ENCODE results near the gene PLXNB2.
"Not testable (repeated sequence)": the region's sequence is repeated elsewhere in the genome, so short reads cannot be mapped to it uniquely, and the experiment has no call there.

PLXNB2 gene

GRCh38 chr22:50306753-50307749 is at the start of gene PLXNB2:
PLXNB2 (minus strand) TSS chr22:50307646; CDS start chr22:50290584, 17,062 bp downstream.
- DNase-seq: peak; percentile 55
- ATAC-seq: peak; percentile 37

- DNase-seq (no peak), ATAC-seq (no peak)
Observed at GRCh38 chr22:50357222-50357621, 49.8 kb upstream of the PLXNB2 start.

GRCh38 chr22:50356186-50356585 is 48.7 kb upstream of the PLXNB2 start:
- DNase-seq (no peak), ATAC-seq (no peak)

GRCh38 chr22:50348058-50348457 is 40.6 kb upstream of the PLXNB2 start:
- DNase-seq (no peak), ATAC-seq (no peak)

- ATAC-seq (no peak), DNase-seq (no peak)
Observed at GRCh38 chr22:50347157-50347556, 39.7 kb upstream of the PLXNB2 start.

GRCh38 chr22:50346470-50346869 is 39.0 kb upstream of the PLXNB2 start:
- ATAC-seq (no peak), DNase-seq (no peak)

DNA sequence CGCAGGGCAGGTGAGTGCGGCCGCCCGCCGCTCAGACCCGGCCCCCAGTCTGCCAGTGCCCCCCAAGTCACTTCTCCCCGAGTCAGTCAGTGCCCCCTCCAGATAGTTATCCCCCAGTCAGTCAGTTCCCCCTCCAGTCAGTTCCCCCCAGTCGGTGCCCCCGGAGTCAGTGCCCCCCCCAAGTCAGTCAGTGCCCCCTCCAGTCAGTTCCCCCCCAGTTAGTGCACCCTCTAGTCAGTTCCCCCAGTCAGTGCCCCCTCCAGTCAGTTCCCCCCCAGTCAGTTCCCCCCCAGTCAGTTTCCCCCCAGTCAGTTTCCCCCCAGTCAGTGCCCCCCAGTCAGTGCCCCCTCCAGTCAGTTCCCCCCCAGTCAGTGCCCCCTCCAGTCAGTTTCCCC is 36.1 kb upstream of the PLXNB2 start:
- ATAC-seq (peak; percentile 14), DNase-seq (no peak)

DNA sequence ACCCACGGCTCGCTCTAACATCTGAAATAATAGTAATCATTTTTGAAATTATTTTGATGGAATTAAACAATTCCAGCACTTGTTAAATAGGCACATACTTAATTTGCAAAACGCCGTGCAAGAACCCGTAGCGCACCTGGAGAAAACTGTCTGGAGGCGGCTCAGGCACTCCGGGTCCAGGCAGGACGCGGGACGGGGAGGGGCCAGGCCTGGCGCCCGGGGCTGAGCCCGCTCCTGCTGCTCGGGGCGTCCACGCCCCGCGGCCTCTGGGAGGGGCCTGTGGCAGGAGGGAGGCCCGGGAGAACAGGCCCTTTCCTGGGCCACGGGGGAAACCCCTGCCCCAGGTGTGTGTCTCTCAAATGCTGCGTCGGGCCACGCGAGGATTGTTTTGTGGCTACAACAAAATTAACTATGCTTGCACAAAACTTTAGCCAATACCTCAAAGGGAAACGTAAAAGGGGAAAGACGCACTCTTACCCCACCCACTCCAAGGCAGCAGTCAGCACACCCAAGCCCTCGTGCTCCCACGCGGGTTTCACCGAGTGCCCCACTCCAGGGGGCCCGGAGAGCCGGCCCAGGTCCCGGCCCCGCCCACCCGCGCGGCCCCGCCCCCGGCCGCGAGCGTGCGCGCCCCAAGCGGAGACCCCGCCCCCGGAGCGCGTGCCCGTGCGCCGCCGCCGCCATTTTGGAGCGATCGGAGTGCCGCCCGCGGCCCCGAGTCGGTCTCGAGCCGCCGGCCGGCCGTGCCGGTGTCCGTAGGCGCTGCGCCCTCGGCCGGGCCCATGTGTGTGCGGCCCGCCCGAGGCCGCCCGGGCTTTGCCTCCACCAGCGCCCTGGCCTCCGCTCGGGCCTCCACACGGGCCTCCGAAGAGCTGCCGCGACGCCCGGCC is 35.5 kb upstream of the PLXNB2 start, which contains the start of gene PPP6R2:
TSS of gene PPP6R2 (plus strand) at position 677 of the 890 bp plus-strand sequence. CDS start 50,582 bp downstream, outside the sequence.
- peak; percentile 94 for DNase-seq

GRCh38 chr22:50341977-50342650 is 34.7 kb upstream of the PLXNB2 start:
- ATAC-seq (peak; percentile 58), DNase-seq (peak; percentile 96)

More for the DNA sequence above, 35.5 kb upstream of the PLXNB2 start, which contains the start of gene PPP6R2:
- peak; percentile 80 for ATAC-seq

GRCh38 chr22:50339945-50340879 is 32.8 kb upstream of the PLXNB2 start:
- DNase-seq (peak; percentile 26), ATAC-seq (no peak)

- no peak for DNase-seq
- no peak for ATAC-seq
Observed at GRCh38 chr22:50338860-50339462, 31.5 kb upstream of the PLXNB2 start.

DNA sequence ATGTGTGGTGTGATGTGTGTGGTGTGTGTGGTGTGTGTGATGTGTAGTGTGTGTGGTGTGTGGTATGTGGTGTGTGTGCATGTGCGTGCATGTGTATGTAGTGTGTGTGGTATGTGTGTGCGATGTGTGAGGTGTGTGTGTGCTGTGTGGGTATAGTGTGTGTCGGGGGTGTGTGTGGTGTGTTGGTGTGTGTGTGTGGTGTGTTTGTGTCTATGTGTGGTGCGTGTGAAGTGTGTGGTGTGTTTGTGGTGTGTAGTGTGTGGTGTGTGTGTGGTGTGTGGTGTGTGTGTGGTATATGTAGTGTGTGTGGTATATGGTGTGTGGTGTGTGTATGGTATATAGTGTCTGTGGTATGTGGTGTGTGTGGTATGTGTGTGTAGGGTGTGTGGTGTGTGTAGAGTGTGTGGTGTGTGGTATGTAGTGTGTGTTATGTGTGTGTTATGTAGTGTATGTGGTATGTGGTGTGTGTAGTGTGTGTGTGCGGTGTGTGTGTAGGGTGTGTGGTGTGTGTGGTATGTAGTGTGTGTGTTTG is 30.7 kb upstream of the PLXNB2 start:
- DNase-seq (no peak), ATAC-seq (no peak)

DNA sequence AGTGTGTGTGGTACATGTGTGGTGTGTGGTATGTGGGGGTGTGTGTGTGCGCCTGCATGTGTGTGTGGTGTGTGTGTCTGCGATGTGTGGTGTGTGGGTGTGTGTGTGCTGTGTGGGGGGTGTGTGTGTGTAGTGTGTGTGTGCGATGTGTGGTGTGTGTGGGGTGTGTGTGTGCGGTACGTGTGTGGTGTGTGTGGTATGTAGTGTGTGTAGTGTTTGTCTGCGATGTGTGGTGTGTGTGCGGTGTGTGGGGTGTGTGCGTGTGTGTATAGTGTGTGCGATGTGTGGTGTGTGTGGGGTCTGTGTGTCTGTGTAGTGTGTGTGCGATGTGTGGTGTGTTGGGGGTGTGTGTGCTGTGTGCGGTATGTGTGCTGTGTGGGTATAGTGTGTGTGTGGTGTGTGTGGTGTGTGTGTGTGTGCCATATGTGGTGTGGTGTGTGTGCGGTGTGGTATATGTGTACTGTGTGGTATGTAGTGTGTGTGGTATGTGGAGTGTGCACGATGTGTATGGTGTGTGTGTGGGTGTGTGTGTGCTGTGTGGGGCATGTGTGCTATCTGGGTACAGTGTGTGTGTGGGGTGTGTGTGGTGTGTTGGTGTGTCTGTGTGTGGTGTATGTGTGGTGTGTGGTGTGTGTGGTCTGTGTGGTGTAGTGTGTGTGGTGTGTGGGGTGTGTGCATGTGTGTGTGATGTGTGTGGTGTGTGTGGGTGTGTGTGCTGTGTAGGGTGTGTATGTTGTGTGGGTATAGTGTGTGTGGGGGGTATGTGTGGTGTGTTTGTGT is 30.0 kb upstream of the PLXNB2 start:
- DNase-seq (no peak), ATAC-seq (no peak)

DNA sequence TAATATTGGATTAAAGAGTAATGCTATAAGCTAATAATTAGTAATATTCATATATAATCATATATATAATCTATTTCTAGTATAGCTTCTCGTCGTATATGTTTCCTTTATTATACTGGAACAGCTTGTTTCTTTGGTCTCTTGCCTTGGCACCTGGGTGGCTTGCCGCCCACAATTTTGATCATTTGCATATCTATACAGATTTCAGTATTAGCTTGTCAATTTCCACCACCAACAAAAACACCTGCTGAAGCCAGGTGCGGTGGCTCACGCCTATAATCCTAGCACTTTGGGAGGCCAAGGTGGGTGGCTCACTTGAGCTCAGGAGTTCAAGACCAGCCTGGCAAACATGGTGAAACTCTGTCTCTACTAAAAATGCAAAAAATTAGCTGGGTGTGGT is 27.0 kb upstream of the PLXNB2 start:
- ATAC-seq, DNase-seq: not testable (repeated sequence)

DNA sequence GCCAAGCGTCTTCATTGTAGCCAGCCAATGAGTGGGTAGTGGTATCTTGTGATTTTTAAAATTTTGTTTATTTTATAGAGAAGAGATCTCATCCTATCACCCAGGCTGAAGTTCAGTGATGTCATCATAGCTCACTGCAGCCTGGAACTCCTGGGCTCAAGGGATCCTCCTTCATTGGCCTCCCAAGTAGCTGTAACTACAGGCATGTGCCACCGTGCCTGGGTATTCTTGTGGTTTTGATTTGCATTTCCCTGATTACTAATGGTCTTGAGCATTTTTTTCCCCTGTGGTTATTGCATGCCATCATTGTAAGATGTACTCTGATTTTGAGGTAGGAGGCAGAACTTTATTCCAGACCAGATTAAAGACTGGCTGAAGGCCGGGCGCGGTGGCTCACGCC is 21.8 kb upstream of the PLXNB2 start:
- ATAC-seq (peak; percentile 50), DNase-seq (peak; percentile 24)

DNA sequence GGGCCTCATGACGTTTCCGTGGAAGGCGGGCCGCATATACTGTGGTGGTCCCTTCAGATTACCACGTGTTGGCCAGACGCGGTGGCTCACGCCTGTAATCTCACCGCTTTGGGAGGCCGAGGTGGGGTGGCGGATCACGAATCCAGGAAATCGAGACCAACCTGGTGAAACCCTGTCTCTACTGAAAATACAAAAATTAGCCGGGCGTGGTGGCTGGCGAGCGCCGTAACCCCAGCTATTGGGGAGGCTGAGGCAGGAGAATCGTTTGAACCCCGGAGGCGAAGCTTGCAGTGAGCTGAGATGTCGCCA is 20.2 kb upstream of the PLXNB2 start:
- DNase-seq (no peak), ATAC-seq (no peak)

DNA sequence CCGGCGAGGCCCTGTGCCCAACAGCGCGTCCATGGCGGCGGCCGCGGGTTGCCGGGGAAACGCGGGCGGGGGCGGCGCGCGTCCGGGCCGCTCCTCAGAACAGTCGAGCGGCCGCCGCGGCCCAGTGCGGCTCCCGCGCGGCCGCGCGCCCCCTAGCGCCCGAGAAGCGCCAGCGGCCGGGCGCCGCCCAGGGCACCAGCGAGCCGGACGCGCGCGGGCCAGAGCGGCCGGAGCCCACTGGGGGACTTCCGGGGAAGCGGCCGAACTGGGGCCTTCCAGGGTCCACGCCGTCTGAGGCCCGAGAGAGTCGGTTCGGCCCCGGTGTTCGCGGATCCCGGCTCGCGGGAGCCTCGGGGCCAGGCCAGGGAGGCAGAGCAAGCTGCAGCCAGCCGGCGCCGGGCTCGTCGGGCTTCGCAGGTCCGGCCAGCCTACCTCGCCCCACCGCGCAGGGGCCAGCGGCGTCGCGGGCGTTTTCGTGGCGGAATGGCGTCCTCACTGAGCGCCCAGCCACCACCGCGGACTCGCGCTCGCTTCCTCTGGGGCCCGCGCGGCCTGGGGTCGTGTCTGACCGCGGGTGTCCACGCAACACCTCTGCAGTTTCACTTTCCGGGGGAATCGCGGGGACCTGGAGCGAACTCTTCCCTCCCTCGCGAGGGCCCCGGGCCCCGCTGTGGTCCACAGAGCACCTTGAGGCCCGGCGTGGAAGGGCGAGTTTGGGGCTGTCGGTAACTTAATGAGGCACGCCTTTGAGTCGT is 19.7 kb upstream of the PLXNB2 start, which contains the start of gene DENND6B:
TSS of gene DENND6B (minus strand) at position 57 of the 755 bp plus-strand sequence. CDS start at position 33, 24 bp downstream.
- peak; percentile 95 for ATAC-seq
- peak; percentile 82 for DNase-seq

DNA sequence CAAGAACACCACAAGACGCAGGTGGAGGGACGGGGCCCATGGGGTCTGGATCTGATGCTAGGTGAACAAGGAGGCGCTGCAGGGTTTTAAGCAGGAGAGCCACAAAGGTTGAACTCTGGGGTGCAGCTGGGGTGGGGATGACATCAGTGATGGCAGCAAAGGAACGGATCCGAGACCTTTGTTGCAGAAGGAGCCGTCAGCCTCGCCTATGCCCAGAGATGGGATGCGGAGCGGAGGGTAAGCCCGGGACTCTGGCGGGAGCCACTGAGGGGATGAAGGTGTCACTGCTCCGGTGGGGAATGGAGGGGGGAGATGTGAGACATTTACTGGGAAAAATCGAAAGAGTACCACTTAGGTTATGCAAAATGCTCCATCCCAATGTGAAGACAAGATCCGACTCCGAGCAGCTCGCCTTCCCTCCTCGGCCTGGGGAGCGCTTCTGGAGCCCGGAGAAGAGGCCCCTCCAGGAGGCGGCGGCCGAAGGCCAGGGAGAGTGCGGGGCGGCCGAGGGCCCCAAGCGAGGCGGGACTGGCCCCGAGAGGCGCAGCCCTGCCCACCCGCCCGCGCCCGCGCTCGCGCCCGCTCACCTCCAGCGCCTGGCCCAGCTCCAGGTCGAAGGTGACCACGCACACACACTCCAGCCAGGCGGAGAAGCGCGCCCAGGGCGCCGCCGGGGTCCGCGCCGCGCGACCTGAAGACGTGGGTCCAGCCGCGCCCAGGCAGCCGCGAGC is 18.9 kb upstream of the PLXNB2 start:
- no peak for ATAC-seq

More for the DNA sequence above, 18.9 kb upstream of the PLXNB2 start:
- peak; percentile 11 for DNase-seq

Data from stimulated activated naive CD8-positive, alpha-beta T cell treated with anti-CD3 and anti-CD28 coated beads, Interleukin-15, Interleukin-2, amounts not matched to agents 100 U/mL and 50 U/mL, for 24 hours (primary cell).